Activated CD4-positive, CD25-positive, alpha-beta regulatory T cell treated with anti-CD3 and anti-CD28 coated beads, Interleukin-2, amount 50 U/mL, for 24 hours (primary cell): Measurements from ENCODE around the gene NYAP2.

Source experiments
- ATAC-seq, 2 donors: fragments of 150-1000 bp; cut with Tn5 transposase; one replicate each; pipeline ENCODE4 v1.10.0; 2021; ENCODE audit warnings: mild to moderate bottlenecking in 1 of 2, moderate library complexity in 1 of 2

The NYAP2 gene

DNA sequence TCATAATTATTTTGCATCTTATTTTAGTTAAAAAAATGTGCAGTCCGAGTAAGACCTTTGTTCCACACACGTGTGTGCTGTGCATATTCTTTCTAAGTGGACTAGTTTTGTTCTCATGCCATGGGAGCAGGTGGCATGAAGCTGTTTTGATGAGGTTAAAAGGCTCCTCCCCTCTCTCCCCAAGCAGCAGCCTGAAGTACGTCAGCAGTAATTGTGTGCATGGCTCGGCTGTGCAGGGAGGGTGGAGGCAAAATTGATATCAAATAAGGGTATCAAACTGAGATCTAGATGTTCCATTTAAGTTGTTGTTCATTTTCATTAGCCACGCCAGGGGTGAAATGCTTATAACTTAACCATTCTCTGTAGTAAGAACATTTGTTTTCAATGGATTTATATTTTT lies at the start of gene NYAP2:
Gene NYAP2, plus strand, starts transcription at position 207 of the 400 bp plus-strand sequence. CDS start 9,171 bp downstream, outside the sequence.
- ATAC-seq, result no peak

DNA sequence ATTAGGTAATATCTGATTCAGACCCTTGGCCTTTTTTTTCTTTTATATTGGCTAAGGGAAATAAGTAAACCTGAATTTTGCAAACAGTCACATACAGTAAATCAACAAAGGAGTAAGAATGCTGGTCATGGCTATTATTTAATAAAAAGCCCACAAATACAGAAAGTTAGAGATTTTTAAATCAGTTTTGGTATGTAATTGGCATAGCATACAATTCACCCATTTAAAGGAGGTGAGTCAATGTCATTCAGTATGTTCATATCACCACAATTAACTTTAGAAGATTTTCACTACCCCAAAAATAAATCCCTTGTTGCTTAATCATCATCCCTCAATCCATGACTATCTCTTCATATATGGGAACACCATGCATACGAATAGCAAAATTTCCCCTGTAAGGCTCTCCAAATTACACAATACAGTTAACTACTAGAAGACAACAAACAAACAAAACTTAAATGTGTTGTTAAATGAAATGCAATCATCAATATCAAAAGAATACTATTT lies 45.9 kb upstream of the NYAP2 start:
- ATAC-seq, result no peak

DNA sequence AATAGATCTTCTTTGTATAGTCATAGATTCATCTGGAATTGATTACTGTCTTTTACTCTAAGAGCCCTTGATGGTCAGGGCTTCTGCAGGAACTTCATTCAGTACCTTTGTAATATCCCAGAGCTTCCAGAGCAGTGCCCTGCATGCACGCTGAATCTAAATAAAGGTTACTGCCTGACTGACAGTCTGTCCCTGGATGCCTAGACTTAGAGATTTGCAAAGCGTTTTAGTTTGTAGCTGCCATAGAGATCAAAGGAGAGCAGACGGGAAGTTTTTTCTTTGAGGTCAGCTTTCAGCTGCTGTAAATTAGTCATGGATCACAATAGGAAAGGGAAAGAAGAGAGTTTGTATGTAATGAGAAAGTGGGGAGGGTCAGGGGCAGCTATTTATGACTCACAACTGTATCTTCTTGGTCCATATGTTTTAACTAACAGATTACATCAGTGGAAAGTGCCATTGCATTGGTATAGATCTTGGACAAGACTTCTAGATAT lies 45.2 kb upstream of the NYAP2 start:
- no peak for ATAC-seq

DNA sequence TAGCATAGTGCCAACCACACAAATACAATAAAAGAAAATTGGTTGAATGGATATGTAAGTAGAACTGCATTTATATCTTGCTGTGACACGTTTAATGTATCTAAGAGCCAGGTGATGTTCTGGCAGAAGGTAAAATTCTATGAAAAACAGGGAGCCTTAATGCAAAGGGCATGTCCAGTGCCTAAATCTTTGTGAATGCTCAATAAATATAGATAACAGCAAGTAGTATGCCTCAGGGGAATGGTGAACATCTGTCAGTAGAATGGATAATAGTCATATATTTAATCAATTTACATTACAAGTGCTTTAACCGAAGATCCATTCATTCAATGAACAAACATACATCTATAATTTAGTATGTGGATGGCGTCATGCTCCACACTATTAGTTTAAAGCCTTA lies 43.7 kb upstream of the NYAP2 start:
- ATAC-seq, result no peak

DNA sequence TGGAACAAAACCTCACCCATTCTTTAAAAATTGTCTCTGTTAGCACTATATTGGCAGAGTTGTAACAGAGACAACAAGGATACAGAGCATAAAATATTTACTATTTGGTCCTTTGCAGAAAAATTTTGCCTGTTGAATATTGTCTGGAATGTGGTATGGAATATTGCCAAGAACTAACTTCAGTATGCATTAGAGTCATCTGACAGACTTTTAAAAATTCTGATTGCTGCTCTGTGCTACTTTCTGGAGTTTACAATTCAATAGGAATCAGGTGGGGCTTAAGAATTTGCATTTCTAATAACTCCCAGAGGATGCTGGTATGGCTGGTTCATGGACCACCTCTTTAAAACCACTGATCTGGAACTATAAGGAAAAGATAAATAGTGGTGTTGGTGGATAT lies 32.8 kb upstream of the NYAP2 start:
- ATAC-seq, result no peak

DNA sequence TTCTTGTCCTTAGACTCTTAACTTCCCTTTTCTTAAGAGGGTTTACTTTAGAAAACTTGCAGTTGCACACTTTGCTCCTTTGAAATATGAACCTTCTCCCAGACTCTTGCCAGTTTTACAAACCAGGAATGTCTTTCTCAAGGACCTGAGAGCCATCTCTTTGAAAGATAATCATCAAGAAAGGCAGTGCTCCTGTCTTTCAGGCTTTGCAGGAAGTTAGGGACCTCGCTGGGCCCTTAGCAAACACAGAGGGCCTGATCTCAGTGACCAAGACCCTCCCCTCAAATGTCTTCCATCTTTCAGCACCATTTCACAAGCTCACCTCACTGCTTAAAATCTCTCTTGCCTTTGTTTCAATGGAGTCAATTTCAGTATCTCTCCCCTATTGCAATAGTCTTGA lies 32.0 kb upstream of the NYAP2 start:
- no peak for ATAC-seq

DNA sequence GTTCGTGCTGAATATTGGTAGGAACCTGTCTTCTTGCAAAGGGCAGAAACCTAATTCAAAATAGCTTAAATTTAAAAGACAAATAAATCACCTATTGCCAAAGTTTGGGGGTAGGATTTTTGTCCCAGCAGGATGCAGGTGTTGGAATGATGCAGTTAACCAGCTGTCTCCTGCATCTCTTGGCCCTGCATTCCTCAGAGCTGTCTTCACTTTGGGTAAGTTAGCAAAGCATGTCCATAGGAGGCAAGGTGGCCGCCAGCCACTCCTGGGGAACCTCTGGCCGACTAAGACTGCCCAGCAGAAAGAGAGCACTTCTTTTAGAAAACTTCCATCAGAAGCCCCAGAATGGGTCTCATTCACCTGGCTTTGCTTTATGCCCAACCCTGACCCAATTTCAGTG lies 20.5 kb upstream of the NYAP2 start:
- ATAC-seq, result no peak

DNA sequence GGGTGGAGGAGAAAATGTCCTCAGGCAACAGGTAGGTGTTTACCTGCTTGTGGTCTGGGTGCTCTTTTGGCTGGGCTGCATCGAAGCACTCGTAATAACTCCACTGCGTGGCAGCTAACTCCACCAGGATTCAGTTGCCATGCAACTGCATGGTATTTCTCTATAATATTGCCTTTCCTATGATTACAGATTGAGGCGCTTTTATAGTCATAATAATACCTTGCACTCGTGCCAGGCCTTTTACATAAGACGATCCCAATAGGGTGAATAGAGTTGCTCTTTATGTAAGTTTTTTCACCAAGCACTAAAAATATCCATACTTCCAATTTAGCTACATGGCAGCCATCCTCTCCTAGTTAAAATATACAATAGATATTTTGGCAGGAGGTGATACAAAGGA lies 19.7 kb upstream of the NYAP2 start:
- ATAC-seq, result no peak

DNA sequence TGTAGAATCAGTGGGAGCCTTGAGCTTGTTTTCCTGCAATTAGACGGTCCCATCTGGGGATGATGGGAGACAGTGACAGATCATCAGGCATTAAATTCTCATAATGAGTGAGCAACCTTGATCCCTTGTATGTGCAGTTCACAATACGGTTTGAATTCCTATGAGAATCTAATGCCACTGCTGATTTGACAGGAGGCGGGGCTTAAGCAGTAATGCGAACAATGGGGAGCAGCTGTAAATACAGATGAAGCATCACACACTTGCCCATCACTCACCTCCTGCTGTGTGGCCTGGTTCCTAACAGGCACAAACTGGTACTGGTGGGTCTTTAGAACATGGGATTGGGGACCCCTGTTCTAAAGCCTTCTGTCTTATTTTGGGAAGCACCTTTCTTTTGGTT lies 17.9 kb upstream of the NYAP2 start:
- ATAC-seq, result no peak

DNA sequence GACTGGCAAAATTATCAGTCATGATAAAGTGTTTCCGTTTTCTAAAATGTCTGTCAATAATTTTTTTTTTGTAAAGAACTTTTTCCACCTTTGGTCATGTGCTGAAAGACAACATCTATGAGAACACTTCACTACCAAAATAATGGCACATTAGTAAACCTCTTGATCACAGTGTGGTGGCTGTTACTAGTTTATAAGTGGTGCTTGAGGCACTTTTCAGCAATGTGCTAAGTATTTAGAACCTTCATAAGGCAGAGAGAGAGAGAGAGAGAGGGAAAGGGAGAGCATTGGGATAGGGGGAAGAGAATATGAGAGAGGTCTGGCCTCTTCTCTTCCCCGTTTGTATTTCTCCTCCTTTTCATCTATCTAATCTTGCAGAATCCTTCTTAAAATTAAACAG lies 1.1 kb upstream of the NYAP2 start:
- ATAC-seq, result no peak

DNA sequence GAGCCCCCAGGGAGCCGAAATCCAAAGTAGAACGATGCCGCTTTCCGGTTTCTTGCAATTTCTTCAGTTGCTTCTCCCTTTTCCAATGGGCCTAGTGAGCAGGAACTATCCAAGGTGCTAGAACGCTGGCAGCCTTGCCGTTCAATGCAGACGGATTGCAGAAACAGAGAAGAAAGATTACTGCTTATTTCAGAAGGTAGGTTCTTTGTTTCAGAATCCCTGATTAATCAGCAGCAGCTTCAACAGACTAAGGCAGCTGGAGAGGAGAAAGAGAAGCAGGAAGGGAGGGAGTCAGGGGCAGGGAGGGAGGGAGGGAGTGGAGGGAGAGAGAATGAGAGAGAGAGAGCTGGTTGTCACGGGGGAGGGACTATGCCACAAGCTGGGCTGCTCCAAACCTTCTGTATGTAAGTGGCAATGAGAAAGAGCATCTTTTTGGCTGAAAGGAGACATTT lies 576 bp downstream of the NYAP2 start:
- ATAC-seq, result no peak

DNA sequence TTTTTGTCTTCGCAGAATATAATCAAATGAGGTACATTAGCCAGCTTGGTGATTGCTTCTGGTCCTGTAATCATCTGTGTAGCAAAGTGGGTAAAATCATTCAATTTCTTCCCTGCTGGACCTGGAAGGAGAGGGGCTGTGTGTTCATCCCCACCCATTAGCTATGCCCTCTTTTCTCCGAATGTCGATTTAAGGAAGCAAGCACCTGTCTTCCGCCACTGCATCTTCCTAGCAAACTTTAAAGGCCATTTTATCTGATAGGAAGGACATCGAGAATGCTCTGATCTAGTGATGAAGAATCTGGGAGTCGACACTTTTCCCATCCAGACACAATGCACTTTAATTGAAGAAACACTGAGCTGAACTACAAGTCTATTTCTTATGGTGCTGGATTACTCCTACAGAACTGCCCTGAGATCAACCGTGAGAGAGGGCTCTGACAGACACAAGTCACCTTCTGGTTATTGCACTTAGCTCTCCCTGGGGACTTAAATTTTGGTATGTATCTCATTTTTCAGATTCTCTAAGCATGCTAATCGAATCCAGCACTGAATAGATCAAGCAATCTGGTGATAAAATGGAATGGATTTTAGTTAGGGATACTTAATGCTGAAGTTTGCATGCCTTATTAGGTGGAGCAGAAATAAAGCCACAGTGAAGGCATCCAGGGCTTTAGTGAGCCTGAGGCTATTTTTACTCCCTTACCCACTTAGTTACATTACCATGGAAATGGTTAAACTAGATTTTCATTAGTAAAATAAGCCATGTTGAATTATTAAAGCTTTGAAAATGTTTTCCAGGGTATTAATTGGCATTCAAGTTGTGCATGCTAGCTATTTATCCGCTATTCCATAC lies 1.3 kb downstream of the NYAP2 start:
- no peak for ATAC-seq

DNA sequence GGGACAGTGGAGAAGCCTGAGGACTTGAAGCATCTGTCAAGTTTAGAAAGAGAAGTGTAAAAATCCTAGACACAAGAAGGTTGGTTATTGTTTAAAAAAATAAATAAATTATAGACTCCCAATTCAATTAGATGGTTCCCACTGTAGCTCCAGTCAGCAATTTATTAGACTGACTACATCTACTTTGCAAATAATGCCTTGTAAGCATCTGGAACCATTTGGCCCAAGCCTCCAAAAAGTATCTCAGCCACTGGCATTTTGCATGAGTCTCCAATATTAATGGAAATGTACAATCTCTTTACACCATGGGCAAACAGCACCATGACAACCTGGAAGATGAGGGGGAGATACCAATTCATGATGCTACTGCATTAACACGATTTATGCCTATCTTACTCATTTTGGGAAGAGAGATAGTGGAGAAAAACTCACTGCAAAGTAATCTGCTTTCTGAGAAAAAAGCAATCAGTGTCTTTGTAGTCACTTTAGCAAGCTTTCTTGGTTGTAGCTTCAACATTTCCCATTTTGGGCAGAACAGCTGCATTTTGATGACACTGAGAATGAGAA lies 2.8 kb downstream of the NYAP2 start:
- ATAC-seq, result no peak

DNA sequence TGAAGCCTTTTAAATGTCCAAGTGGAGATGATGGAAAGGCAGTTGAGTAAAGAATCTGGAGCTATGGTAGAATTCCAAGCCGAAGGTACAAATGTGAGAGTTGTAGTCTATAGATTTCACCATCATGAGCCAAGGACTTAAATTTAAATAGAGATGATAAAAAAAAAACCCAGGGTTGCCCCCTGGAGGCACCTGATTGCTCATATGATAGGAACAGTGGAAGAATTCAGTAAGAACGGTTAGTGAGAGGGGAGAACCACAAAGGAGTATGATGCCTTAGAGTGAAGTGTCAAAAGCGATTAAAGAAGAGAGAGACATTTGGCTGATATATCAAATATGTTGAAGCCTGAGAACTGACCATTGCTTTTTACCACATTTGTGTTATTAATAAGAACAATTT lies 11.9 kb downstream of the NYAP2 start:
- no peak for ATAC-seq

DNA sequence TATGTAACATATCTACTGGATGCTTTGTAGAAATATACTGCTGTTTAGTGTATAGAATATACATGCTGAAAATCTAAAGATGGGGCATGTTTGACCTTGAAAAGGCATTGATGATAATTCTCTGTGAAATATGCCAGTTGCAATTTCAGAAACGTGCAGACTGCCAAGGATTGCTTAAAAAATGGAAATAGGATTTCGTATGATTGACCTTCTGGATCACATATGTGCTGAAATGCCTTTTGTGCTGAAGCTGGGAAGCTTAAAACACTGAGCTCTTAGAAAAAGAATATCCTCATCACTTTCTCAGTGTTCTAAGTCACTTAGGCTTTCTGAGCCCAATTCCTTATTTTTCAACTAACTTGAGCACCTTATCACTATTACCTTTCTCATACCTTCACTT lies 14.3 kb downstream of the NYAP2 start:
- ATAC-seq, result no peak

DNA sequence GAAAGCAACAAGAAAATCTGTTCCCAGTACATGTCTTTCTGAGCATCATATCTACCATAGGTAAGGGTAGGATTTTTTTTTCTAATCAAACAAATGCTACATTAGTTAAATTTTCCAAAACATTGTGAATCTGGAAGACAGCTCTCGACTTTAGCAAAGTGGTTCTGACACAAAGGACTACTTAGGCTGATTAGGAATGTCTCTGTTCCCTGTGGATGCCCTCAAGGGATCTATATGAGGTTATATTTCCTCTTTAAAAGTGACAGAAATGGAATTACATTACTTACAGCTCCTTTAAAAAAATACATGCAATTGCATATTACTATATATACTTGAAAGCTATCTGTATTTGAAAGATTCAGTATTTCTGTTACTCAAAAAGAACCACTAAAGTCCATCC lies 15.4 kb downstream of the NYAP2 start:
- ATAC-seq, result no peak

DNA sequence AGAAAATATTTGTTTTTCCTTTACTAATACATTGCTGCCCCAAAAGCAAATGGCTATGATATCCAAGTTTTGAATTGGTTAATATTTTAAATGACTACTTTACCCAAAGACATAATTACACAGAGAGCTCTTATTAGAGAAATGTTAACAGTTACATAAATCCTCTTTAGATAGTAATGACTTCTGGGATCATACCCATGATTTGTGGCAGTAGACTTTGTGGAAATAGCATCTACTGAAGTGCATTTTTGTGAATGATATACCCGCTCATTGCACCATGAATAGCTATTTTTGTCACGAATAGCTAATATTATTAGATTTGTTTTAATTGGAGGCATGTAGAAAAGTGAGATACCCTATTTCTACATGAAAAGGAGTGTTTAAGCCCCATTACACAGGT lies 15.8 kb downstream of the NYAP2 start:
- no peak for ATAC-seq

DNA sequence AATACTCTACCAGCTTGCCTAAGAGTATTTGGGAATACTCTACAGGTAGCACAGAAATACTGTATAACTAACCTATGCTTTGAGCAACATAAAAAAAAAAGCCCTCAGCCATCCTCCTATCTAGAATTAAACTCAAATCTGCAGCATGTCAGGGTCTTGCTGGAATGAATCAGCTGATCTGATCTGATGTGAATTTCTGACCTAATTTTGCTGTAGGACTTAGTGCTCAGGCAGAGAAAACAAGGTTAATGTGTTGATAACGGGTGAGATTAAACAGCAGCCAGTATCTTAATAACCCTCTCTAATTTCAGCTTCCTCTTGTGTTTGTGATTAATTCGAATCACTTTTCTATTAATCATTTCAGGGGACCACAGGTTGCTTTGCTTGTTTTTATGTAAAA lies 16.3 kb downstream of the NYAP2 start:
- ATAC-seq, result no peak

DNA sequence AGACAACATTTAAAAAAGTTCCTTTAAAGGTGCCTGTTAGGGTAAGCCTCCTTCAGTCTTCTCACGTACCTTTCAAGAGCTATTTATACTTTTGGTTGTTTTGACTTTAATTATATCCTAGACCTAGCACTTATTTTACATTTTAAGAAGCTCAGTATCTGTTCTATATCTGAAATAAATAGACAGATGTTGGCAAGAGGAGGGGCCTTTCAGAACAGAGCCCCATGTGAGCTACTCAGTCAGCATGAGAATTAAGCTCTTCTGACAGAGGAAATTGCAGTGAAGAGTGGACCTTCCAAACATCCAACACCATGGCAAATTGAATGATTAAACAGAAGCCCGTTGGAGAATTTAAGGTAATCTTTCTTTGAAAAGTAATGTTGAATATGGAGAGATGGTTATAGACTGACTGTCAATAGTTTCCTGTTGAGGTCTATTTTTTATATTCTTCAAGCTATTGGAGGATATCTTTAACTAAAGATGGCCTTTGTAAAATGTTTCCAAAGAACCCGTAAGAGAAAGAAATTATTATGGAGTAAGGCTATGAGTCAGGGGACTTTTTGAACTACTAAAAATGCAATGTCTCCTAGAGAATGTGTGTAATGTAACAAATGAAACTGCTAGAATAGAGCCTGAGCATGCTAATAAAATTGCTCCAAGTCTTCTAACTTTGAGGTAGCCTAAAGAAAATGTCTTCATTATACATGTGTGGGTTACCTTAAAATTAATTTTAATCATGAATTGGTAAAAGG lies 17.3 kb downstream of the NYAP2 start:
- ATAC-seq, result no peak

DNA sequence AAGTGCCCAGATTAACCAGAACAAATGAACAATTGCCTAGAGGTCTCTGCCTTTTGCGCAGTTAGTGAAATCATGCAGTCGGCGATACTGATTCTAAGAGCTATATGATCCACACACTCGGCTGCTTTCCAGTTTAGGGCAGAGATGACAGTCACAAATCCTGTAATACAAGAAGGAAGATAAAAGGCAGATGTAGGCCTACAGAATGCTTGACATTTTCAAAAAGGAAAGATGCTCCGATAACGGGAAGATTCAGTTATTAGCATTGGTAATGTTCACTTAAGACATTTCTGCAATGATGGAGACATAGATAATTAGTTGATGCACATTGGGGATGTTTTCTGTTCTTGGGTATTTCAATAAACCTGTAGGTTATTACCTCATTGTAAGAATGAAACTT lies 19.5 kb downstream of the NYAP2 start:
- ATAC-seq, result no peak

DNA sequence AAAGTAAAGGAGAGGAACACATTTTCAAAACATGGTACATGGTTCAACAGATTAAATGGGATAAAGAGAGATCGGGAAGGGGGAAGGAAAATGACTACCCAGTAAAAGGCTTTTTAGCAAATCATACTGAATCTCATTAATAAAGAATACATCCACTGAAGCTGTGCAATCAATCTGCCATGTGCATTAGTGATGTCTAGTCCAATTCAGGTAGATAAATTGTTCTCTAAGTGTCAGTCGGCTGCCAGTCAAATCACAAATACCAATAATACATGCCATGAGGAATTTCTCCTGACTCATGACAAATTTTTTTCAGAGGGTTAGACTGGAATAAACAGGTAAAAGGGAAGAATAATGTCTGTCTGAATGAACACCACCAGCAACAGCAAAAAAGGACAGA lies 22.6 kb downstream of the NYAP2 start:
- ATAC-seq, result no peak

DNA sequence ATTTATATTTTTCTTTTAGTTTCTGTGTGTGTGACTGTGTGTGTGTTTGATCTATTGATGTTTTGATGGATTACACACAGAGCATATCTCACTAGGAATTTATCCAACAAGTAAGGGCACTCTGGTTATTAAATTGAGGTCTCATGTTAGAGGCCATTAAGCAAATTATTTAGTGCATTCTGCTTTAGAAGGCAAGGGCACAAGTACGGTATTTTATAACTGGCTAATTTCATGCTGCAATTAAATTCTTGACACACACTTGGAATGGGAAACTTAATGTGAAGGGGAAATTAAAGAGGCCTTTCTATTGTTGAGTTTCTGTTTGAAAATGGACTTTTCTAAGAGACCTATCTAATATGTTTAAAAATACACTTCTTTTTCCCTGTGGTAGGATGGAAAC lies 25.8 kb downstream of the NYAP2 start:
- ATAC-seq, result no peak

DNA sequence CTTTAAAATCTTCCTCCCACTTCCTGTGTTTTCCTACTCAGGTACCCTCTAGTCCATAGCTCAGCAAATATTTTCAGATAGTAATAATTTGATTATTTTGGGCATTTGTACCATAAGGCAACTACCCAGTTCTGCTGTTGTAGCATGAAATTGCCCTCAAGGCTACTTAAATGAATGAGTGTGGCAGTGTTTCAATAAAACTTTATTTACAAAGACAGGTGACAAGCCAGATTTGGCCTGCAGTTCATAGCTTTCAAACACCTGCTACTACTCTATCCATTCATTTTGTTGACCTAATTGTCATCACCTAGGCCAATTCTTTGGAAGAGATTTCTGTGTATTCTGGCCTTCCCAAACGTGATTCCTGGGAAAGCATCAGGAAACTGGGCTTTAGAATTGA lies 28.9 kb downstream of the NYAP2 start:
- no peak for ATAC-seq

DNA sequence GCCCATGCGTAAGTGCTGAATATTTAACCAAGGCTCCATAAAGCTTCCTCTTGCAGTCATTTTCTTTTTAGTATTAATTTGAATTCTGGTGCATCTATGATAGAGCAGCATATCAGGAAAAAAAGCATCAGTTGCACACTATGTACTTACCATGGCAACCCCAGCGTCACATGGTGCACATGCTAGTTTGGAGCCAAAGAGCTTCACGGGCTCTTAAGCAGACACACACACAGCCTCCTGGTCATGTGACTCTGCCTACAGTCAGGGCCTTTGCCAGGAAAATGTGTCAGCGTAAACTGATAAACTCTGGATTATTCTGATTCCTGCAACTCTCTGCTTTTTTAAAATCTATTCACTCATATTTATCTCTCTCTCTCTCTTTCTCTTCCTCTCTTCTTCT lies 30.2 kb downstream of the NYAP2 start:
- ATAC-seq, result no peak
